ENCODE data around the gene GZMA.

Gene GZMA

GRCh38 chr5:55110217-55110616 lies 7.8 kb downstream of the GZMA start:
- DNase-seq: no peak

- peak in 1 of 6 experiments; percentile 17 for DNase-seq
Observed at GRCh38 chr5:55113327-55113726, 10.9 kb downstream of the GZMA start.

GRCh38 chr5:55114061-55114460 lies 11.6 kb downstream of the GZMA start:
- no peak for DNase-seq

GRCh38 chr5:55123365-55123764 lies 20.9 kb downstream of the GZMA start:
- no peak for DNase-seq

GRCh38 chr5:55134053-55134722 lies 31.7 kb downstream of the GZMA start:
- no peak for DNase-seq

- DNase-seq: no peak
Observed at GRCh38 chr5:55136521-55136920, 34.1 kb downstream of the GZMA start.

- no peak for DNase-seq
Observed at GRCh38 chr5:55140908-55141665, 38.6 kb downstream of the GZMA start.

- no peak for DNase-seq
Observed at GRCh38 chr5:55141945-55142690, 39.7 kb downstream of the GZMA start.

- DNase-seq: no peak
Observed at GRCh38 chr5:55143624-55144023, 41.2 kb downstream of the GZMA start.

- no peak for DNase-seq
Observed at GRCh38 chr5:55146080-55146479, 43.6 kb downstream of the GZMA start.

GRCh38 chr5:55146543-55147151 lies 44.2 kb downstream of the GZMA start:
- peak; percentile 53 to 81 (median 70) for DNase-seq

GRCh38 chr5:55149308-55149795 lies 46.9 kb downstream of the GZMA start:
- no peak for DNase-seq

GRCh38 chr5:55151923-55152842 lies 49.7 kb downstream of the GZMA start:
- no peak for DNase-seq

- DNase-seq: no peak
Observed at GRCh38 chr5:55154873-55155272, 52.4 kb downstream of the GZMA start.
